Motor neuron (in vitro differentiated cells): ENCODE results near the gene ZNF839. TPM values are rescaled to one million over a fixed set of nuclear protein-coding genes. Genes with fewer than 3 reads are reported as not detected.
"Not testable (repeated sequence)": the region's sequence is repeated elsewhere in the genome, so short reads cannot be mapped to it uniquely, and the experiment has no call there.

Experiments used
- ATAC-seq, 8 experiments: fragments of 200-7000 bp; cut with Tn5 transposase; replicated peaks in 6 of 8; 2 replicates each; pipeline ENCODE4 v1.8.0; 2021; ENCODE audit warnings: mild to moderate bottlenecking in 8 of 8, moderate library complexity in 8 of 8
- H3K27ac ChIP-seq, 2 donors: fragments of 250-450 bp; sonication (Bioruptor Pico); 2 replicates each; pipeline ENCODE4 v1.9.0; 2021; ENCODE audit warnings: antibody characterized with exemption in 2 of 2, mild to moderate bottlenecking in 2 of 2, moderate library complexity in 1 of 2
- H3K4me1 ChIP-seq, 2 donors: fragments of 250-450 bp; sonication (Bioruptor Pico); replicated peaks in 1 of 2; 2 replicates each; pipeline ENCODE4 v1.6.1; 2021; ENCODE audit warnings: antibody characterized with exemption in 2 of 2, mild to moderate bottlenecking in 2 of 2, moderate library complexity in 1 of 2
- H3K4me3 ChIP-seq, 5 donors: fragments of 250-450 bp; sonication (Bioruptor Pico); 2 replicates each; pipeline ENCODE4 v1.9.0; 2021; ENCODE audit warnings: antibody characterized with exemption in 5 of 5, mild to moderate bottlenecking in 5 of 5, moderate library complexity in 4 of 5
- WGBS, 10 experiments: fragments of 450-650 bp; shearing (Covaris generic); methylation state at CpG; one replicate each; pipeline ENCODE4 v1.0.0; 2022; 5-methylcytosine and 5-hydroxymethylcytosine counted together
- in situ Hi-C, 9 experiments: fragments of 400-800 bp; cut with MboI; loops; one replicate each; pipeline ENCODE4 v1.15.0; 2021; ENCODE audit warnings: low sequenced_read_pairs in 9 of 9, low pct_unique_long_range_greater_than_20kb in 2 of 9; ENCODE audit not compliant: unreplicated experiment in 9 of 9
- total RNA-seq, 8 experiments: library from RNA; unstranded; fragments of 300-600 nt; gene quantifications; 2 replicates each; pipeline versions ENCODE4 v1.2.3 to v1.2.4, GENCODE V29; 2022

ZNF839 gene
- total RNA-seq, 8 experiments from 2014 or later, result 7.8 to 16.7 (median 10.2) TPM

DNA sequence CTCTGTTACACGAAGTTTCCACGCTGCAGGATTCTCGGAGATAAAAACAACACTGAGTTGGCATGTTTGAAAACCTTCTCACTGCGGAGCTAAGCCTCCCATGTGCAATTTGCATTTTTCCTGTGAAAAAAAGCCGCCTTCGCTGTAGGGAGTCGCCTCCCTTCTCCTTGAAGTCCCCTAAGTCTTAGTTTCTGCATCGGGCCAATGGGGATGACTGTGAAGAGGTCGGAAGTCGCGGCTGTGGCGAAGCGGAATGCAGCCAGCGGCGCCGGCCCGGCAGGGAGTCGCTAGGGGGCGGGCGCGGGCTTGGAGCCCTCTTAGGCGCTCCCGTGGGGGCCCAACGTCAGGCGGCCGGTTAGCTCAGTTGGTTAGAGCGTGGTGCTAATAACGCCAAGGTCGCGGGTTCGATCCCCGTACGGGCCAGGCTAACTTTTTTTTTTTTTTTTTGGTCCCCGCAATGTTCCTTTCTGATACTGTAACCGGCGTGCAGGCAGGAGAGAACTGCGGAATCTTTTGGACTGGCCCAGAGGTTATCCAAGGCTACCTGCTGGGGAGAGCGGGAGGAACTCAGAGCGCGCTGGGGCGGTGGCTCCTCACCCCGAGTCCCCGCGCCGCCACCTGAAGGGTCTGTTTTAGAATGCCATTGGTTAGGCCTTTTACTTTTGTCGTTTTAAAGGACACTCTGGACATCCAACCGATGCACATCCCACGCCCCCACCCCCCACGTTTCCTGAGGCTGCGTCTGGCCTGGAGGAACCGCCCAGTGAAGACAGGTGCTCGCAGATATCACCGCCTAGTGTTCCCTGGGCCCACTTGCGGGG is 2.6 kb upstream of the ZNF839 start:
- in situ Hi-C loops, result loop anchor here (10.0 to 25.0 kb wide), 4 partner anchors 82 to 355 kb away; partner anchors contain the start of gene DYNC1H1 (in 5 of the 9)
- peak overlapping the region; percentile 40 to 53 (median 46) for H3K4me3 ChIP-seq
- peak; percentile 65 to 81 (median 74) for ATAC-seq
- WGBS, 10 experiments, result 0 to 25% (median 2%) methylated on average over 3 to 32 of the region's 54 CpGs; no CpG with 5 or more reads in 2 of the 10 experiments
- H3K4me1 ChIP-seq, result peaks cover 17 to 25% of the 10 kb centered on the region in 2 donors
- H3K27ac ChIP-seq, result peak overlapping the region; percentile 44 to 78

DNA sequence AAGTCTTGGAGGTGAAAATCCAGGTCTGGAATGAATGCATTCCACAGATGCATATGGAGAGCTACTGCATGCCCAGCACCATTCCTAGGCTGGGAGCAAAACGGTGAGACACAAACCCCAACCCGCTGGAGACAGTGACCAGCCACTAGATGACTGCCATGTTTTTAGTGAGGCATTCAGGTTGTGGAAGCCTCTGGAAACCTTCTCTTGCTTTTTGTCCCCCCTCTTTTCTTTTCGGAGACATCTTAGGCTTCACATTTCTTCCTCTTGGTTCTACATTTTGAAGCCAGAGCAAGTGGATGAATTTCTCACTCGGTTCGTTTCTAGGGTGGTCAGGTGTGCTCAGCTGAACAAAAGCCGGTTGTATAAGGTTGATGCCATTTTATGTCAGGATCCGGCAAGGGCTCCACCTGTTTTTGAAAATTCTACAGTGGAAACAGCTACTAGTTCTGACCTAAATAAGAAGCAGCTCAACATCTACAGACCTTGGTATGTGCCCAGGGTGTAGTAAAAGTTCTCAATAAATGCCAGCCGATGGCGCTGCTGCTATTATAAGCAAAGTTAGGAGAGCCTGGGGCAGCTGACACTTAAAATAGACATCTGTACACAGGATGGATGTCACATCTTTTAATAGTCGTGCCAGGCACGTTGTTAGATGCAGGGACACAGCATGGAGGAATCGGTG is 1.8 kb upstream of the ZNF839 start:
- Histone ChIP-seq H3K27ac (peak overlapping the region; percentile 42 to 78), H3K4me1 (peaks cover 17 to 25% of the 10 kb centered on the region in 2 donors), H3K4me3 (peak overlapping the region; percentile 40 to 53 (median 46))
- 0 to 89% (median 47%) methylated on average over 2 to 8 of the region's 12 CpGs for WGBS, 10 experiments
- ATAC-seq, result no peak
- in situ Hi-C loops, result loop anchor here (10.0 to 25.0 kb wide), 4 partner anchors 83 to 355 kb away; partner anchors contain the start of gene DYNC1H1 (in 5 of the 9)

DNA sequence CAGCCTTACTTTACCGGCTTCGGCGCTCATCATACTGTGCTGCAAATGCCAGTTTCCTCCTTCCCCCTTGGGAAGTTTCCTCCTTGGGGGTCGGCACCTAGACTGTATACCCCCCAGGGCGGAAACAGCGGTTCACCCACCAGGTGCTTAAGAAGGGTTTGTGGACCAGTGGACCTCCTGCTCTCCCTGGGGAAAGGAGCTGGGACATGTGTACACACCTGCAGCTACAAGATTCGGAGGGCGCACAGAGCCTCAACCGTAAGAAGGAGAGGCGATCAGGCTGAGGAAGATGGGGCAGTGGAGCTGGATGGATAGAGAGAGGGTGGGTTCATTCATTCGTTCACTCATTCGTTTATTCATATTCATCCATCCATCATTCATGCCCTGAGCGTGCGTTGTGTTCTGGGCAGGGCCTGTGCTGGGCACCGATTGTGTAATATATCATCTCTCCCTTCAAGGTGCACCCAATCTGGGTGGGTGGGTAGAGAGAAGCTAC is 717 bp upstream of the ZNF839 start:
- Histone ChIP-seq H3K4me3 (peak overlapping the region; percentile 77 to 96 (median 85)), H3K4me1 (peaks cover 17 to 22% of the 10 kb centered on the region in 2 donors), H3K27ac (peak overlapping the region; percentile 83 to 93)
- ATAC-seq, result peak in 2 of 8 experiments; percentile 0 to 3
- WGBS, 10 experiments, result 69 to 100% (median 80%) methylated on average over 4 to 14 of the region's 15 CpGs; no CpG with 5 or more reads in 5 of the 10 experiments
- in situ Hi-C loops, result loop anchor here (10.0 to 25.0 kb wide), 4 partner anchors 84 to 357 kb away; partner anchors contain the start of gene DYNC1H1 (in 5 of the 9)

DNA sequence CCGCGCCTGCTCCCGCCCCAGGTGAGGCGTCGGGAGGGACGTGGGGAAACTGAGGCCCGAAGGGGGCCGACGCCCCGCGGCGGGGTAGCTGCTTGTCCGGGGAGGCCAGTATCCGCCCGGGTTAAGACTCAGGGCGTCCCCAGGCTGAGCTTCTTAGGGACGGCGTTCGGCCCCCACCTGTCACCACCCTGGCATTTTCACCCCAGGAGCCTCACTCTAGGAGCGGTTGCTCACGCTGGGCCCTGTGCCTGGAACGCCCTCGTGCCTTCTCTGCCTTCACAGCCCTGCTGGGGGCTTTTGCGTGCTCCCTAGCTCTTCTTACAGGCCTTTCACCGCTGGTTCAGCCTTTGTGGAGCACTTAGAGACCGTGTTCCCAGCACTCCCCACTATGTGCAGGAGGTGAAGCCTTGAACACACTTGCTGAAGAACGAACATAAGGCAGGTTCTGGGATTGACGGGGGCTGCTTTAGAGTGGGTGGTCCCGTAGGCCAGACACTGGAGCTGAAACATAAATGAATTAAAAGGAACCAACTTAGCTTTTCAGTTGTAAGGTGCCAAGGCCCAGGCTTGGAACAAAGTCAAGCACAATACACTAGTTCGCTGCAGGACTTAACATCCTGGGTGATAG is 601 bp downstream of the ZNF839 start:
- H3K27ac ChIP-seq, result peak overlapping the region; percentile 83 to 93
- H3K4me3 ChIP-seq, result peak overlapping the region; percentile 77 to 96 (median 85)
- 0 to 71% (median 8%) methylated on average over 1 to 8 of the region's 30 CpGs; no CpG with 5 or more reads in 4 of the 10 experiments for WGBS, 10 experiments
- peak in 7 of 8 experiments; percentile 0 to 15 (median 3) for ATAC-seq
- in situ Hi-C loops, result loop anchor here in 8 of 9 experiments (25.0 kb wide), 3 partner anchors 208 to 358 kb away; partner anchors contain the start of gene DYNC1H1 (in 5 of the 8)
- peaks cover 17 to 20% of the 10 kb centered on the region in 2 donors for H3K4me1 ChIP-seq

DNA sequence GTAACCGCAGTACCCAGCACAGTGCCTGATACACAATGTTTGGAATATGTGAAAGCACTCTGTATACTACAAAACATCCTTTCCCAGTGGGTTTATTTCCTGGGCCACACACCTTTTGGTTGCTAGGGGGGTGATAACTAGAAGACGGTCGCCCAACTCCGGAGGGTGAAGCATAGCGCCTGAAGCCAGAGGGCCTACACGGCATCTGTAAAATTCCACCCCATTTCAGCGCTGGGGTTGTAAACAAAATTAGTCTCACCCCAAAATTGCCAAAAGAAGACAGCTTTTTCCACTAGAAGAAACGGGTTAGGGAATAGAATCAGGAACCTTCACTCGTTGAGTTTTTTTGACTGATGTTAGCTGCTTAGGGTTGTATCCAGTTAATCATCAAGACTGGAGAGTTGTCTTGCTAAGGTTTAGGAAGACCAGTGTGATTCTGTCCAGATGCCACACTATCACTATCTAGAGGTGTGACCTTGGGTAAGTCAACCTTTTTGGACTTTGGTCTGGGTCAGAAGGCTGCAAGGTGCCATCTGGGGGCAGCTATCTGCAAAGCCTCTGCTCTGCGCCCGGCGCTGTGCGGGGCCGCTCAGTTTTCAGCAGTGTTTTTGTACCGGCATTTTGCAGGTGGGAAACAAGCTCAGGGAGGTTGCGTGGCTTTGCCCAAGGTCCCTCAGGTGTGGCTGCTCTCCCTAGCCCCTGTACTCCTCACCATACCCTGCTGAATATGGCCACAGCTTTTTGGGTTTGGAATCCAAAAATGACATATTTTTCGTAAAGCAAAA is 1.3 kb downstream of the ZNF839 start:
- in situ Hi-C loops, result loop anchor here in 8 of 9 experiments (25.0 kb wide), 3 partner anchors 209 to 359 kb away; partner anchors contain the start of gene DYNC1H1 (in 5 of the 8)
- WGBS, 10 experiments, result 83 to 100% (median 97%) methylated on average over 1 to 10 of the region's 17 CpGs; no CpG with 5 or more reads in 2 of the 10 experiments
- Histone ChIP-seq H3K4me1 (peaks cover 15 to 18% of the 10 kb centered on the region in 2 donors), H3K27ac (no peak overlapping the region), H3K4me3 (peak overlapping the region in 4 of 5 donors; percentile 77 to 96 (median 84))
- no peak for ATAC-seq

DNA sequence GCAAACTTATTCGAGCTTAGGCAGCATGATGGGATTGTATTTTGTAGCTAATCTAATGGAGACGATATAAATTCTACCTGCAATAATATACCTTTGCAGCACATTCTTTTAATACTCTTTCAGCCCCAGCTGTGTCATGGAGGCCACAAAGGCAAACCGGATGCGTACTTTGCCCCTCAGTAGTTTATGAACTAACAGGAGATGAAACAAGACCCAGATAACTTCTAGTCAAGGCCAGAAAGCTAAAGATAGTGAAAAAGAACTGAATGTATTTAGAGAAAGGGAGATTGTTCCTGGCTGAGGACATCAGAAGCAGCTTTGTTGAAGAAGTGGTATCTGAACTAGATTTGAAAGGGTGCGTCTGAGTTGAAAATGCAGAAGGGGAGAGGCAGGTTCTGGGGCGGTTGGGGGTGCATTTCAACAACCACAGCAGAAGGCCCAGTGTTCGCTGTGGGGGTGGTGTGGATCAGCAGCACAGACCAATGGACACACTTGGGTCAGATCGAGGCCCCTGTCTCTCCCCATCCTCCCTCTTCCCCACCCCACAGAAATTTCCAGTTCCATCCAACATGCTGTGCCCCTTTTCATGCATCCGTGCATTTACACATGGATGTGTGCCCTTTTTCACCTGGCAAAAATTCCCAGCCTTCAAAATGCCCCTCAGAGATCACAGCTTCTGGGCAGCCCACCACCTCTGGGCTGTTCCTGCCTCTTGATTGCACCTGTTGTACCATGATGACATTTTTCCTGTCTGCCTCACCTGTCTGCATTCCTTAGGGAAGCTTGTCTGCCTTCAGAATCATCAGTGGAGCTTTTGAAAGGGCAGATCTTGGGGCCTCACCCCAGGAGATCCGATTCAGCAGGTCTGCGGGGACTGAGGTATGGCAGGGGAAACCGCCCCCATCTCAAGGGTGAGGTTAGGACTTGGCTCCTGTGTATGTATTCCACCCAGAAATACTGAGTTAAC is 2.2 kb downstream of the ZNF839 start:
- Histone ChIP-seq H3K27ac (no peak overlapping the region), H3K4me1 (peaks cover 11 to 16% of the 10 kb centered on the region in 2 donors), H3K4me3 (no peak overlapping the region)
- in situ Hi-C loops, result loop anchor here in 8 of 9 experiments (25.0 kb wide), 3 partner anchors 209 to 359 kb away; partner anchors contain the start of gene DYNC1H1 (in 5 of the 8)
- WGBS, 10 experiments, result 80 to 100% (median 94%) methylated on average over 1 to 8 of the region's 12 CpGs
- ATAC-seq, result no peak

DNA sequence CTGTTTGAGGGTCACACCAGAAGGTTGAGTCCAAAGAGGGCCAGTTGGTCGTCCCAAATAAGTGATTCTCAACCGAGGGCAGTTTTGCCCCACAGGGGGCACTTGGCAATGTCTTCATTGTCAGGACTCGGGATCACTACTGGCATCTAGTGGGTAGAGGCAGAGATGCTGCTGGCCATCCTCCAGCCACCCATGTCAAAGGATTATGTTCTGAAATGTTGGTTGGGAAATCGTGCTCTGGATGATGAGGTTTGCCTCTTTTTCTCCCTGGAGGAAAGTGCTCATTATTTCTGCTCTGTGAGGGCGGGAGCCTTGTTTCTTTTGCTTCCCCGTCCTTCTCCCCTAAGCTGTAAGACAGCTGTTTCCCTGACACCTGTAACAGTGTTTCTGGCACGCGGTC is 3.6 kb downstream of the ZNF839 start:
- peaks cover 4 to 8% of the 10 kb centered on the region in 2 donors for H3K4me1 ChIP-seq
- in situ Hi-C loops, result loop anchor here in 8 of 9 experiments (25.0 kb wide), 3 partner anchors 211 to 361 kb away; partner anchors contain the start of gene DYNC1H1 (in 5 of the 8)
- WGBS, 10 experiments, result 0 to 69% (median 47%) methylated on average over 1 to 7 of the region's 8 CpGs; no CpG with 5 or more reads in 3 of the 10 experiments
- no peak overlapping the region for H3K4me3 ChIP-seq
- H3K27ac ChIP-seq, result no peak overlapping the region
- ATAC-seq, result peak in 3 of 8 experiments; percentile 3 to 32 (median 4)

DNA sequence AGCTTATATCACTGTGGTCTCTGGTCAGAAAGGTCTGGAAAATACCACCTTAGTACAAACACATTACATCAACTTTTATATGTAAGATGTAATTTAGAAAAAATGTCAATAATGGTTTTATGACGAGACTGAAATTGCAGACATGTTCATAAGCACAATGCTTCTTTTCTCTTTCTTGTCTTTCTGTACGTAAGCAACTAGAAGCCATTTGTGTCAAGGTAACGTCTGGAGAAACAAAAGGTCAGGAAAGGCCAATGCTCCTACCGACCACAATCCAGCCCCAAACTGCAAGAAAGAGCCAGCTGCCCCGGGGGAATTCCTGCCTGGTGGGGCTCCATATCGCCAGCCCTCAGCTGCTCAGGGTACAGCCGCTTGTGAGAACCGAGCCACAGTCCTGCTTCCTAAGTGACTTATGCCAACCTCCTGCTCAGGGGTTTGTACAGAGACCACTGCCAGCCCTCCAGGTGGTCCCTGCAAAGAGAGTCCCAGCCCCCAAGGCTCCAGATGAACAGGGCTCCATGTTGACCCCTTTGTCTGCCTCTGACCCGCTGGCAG is 6.3 kb downstream of the ZNF839 start:
- 77 to 100% (median 93%) methylated on average over 2 to 6 of the region's 9 CpGs; no CpG with 5 or more reads in 4 of the 10 experiments for WGBS, 10 experiments

DNA sequence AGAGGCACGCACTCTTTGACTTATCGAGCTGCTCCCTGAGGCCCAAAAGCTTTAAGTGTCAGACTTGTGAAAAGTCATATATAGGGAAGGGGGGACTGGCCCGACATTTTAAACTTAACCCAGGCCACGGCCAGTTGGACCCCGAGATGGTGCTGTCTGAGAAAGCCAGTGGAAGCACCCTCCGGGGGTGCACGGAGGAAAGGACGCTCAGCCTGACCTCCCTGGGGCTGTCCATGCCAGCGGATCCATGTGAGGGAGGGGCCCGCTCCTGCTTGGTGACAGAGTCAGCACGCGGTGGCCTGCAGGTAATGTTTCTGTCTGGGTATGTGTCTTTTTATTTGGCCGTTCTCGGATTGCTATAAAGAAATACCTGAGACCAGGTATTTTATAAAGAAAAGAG is 7.0 kb downstream of the ZNF839 start:
- H3K27ac ChIP-seq, result no peak overlapping the region
- no peak for ATAC-seq
- H3K4me3 ChIP-seq, result no peak overlapping the region
- in situ Hi-C loops, result no loop called here
- H3K4me1 ChIP-seq, result no peaks in the 10 kb centered on the region
- 82 to 100% (median 96%) methylated on average over 1 to 9 of the region's 14 CpGs; no CpG with 5 or more reads in 1 of the 10 experiments for WGBS, 10 experiments

More for the DNA sequence above, 6.3 kb downstream of the ZNF839 start:
- H3K4me1 ChIP-seq, result no peaks in the 10 kb centered on the region
- H3K27ac ChIP-seq, result no peak overlapping the region
- H3K4me3 ChIP-seq, result no peak overlapping the region
- no peak for ATAC-seq
- in situ Hi-C loops, result no loop called here

DNA sequence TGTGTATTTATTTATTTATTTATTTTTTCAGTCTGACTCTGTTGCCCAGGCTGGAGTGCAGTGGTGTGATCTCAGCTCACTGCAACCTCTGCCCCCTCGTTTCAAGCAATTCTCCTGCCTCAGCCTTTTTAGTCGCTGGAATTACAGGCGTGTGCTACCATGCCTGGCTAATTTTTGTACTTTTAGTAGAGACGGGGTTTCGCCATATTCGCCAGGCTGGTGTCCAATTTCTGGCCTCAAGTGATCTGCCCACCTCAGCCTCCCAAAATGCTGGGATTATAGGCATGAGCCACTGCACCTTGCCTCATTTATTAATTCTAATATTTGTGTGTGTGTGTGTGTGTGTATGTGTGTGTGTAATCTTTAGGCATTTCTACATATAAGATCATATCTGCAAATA is 9.8 kb downstream of the ZNF839 start:
- H3K4me3 ChIP-seq, H3K27ac ChIP-seq, in situ Hi-C loops, ATAC-seq, H3K4me1 ChIP-seq: not testable (repeated sequence)
- 70 to 100% (median 93%) methylated on average over 2 to 6 of the region's 6 CpGs; no CpG with 5 or more reads in 2 of the 10 experiments for WGBS, 10 experiments
